ENCODE data around the gene RAB17.
A peak's percentile ranks its signal among the peaks of the same experiment; 100 is the strongest.

RAB17 gene

GRCh38 chr2:237577956-237578870, 12.3 kb downstream of the RAB17 start:
- DNase-seq (ENCODE audit: low spot score) = no peak

DNA sequence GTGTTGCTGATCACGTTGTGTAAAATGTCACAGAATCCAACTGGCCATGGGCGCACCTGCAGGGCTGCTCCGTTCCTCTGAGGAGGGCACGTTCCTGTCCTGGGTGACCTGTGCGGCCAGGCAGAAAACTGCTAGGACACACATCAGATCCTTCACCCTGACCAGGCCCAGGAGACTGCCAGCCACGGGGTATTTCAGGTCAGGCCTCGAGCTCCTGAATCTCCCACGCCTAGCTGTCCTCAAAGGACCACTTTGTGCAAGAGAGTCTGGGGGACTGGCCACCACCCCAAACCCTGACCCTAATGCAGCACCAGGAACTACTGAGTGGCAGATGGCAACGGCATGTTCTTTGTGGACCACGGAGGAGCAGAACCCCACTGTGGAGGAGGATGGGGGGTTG, 13.1 kb downstream of the RAB17 start:
- no peak for DNase-seq (ENCODE audit: low spot score)

DNA sequence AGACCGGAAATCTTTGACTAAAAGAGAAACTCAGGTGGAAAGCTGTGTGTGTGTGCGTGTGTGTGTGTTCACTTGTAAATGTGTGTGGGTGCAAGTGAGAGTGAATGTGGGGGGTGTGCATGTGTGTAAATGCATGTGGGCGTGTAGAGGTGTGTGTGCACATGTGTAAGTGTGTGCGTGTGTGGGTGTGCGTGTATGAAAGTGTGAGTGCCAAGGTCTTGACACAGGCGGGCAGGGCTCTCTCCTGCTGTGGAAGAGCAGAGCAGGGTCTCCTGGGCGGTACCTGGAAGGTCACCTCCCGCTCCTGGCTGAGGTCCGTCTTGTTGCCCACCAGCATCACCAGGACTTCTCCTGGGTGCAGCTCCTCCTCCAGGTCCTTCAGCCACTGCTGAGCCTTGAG, 13.6 kb downstream of the RAB17 start:
- DNase-seq (ENCODE audit: low spot score) = no peak

- DNase-seq (ENCODE audit: low spot score) = no peak
Observed at GRCh38 chr2:237575869-237576862, 14.4 kb downstream of the RAB17 start.

- peak; percentile 21 for DNase-seq (ENCODE audit: low spot score)
Observed at GRCh38 chr2:237574894-237575868, 15.4 kb downstream of the RAB17 start.

- DNase-seq (ENCODE audit: low spot score) = no peak
Observed at GRCh38 chr2:237574467-237574866, 16.1 kb downstream of the RAB17 start.

- DNase-seq (ENCODE audit: low spot score) = no peak
Observed at GRCh38 chr2:237573721-237574415, 16.7 kb downstream of the RAB17 start.

GRCh38 chr2:237572742-237573101, 17.8 kb downstream of the RAB17 start:
- no peak for DNase-seq (ENCODE audit: low spot score)

- peak; percentile 74 for DNase-seq (ENCODE audit: low spot score)
Observed at GRCh38 chr2:237572021-237572741, 18.4 kb downstream of the RAB17 start.

GRCh38 chr2:237571551-237571950, 19.0 kb downstream of the RAB17 start:
- DNase-seq (ENCODE audit: low spot score) = no peak

- no peak for DNase-seq (ENCODE audit: low spot score)
Observed at GRCh38 chr2:237570776-237571335, 19.7 kb downstream of the RAB17 start.

- no peak for DNase-seq (ENCODE audit: low spot score)
Observed at GRCh38 chr2:237569896-237570295, 20.6 kb downstream of the RAB17 start.

DNA sequence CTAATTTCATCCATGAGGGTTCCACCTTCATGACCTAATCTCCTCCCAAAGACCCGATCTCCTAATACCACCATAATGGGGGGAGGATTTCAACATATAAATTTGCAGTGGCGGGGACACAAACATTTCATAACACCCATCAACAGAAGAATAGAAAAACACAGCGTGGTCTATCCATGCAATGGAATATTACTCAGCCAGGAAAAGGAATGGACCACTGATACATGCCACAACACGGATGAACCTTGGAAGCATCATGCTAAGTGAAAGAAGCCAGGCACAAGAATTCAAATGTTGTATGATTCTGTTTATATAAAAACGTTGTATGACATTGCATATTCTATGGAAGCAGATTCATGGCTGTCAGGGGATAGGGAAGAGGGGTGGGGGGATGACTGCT, 21.5 kb downstream of the RAB17 start:
- no peak for DNase-seq (ENCODE audit: low spot score)

GRCh38 chr2:237568121-237568660, 22.3 kb downstream of the RAB17 start:
- DNase-seq (ENCODE audit: low spot score) = no peak

- no peak for DNase-seq (ENCODE audit: low spot score)
Observed at GRCh38 chr2:237567276-237568029, 23.1 kb downstream of the RAB17 start.

DNA sequence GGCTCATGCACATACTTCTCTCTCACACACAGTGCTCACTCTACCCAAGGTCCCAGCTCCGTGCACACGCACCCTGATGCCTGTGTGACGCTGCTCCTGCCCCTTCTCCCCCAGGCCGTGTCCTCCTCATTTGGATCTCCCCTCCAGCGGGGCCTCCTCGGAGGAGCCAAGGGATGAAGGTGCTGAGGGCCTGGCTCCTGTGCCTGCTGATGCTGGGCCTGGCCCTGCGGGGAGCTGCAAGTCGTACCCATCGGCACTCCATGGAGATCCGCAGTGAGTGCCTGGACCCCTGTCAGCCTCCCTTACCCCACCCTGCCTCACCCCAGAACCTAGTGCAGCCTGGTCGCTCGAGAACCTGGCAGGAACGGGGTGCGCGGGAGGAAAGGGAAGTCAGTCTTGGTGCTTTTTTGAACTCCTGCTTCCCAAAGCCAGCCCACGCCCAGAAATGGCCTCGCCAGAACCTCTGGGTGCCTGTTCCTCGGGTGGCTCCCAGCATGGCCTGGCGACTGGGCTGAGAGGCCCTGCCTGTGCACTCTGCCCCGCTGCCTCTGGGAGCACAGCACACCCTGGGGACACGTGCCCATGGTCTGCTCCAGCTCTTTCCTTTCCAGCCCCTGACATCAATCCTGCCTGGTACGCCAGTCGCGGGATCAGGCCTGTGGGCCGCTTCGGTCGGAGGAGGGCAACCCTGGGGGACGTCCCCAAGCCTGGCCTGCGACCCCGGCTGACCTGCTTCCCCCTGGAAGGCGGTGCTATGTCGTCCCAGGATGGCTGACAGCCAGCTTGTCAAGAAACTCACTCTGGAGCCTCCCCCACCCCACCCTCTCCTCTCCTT, 23.9 kb downstream of the RAB17 start, which contains the start of gene PRLH:
PRLH (plus strand) TSS at position 174 of the 835 bp plus-strand sequence; CDS start at position 174, 0 bp downstream.
- DNase-seq (ENCODE audit: low spot score) = no peak

DNA sequence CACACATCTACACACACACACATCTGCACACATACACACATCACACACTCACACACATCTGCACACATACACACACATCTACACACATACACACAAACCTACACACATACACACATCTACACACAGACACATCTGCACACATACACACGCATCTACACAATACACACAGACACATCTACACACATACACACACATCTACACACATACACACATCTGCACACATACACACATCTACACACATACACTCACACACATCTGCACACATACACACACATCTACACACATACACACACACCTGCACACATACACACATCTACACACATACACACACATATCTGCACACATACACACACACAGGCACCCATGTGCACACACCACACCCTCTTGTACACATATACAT, 24.6 kb downstream of the RAB17 start:
- DNase-seq (ENCODE audit: low spot score) = no peak
